ENCODE data around the gene ZBTB1.

DNA sequence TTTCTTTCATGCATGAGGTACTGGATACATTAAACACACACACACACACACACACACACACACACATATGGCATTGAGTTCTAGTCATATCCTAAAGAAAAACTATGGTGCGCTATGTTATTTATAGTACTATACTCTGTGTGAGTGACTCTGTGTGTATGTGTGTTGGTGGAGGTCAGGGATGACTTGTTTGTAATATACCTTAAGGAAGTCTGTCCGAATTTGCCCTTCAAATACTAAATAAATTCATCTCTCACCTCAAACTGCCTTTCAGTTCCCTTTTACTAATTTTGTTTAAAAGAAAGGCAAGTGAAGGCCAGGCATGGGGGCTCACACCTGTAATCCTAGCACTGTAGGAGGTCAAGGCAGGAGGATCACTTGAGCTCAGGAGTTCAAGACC is 41.4 kb upstream of the ZBTB1 start:
- TF ChIP-seq, protein P1, sequence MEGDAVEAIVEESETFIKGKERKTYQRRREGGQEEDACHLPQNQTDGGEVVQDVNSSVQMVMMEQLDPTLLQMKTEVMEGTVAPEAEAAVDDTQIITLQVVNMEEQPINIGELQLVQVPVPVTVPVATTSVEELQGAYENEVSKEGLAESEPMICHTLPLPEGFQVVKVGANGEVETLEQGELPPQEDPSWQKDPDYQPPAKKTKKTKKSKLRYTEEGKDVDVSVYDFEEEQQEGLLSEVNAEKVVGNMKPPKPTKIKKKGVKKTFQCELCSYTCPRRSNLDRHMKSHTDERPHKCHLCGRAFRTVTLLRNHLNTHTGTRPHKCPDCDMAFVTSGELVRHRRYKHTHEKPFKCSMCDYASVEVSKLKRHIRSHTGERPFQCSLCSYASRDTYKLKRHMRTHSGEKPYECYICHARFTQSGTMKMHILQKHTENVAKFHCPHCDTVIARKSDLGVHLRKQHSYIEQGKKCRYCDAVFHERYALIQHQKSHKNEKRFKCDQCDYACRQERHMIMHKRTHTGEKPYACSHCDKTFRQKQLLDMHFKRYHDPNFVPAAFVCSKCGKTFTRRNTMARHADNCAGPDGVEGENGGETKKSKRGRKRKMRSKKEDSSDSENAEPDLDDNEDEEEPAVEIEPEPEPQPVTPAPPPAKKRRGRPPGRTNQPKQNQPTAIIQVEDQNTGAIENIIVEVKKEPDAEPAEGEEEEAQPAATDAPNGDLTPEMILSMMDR (IDR thresholded peaks at IDR 0.05), result no peak
- no peak for TF ChIP-seq POLR2A (IDR thresholded peaks at IDR 0.05)

Measured in breast epithelium (tissue), 3 donors.